GM12873 (cell line): ENCODE results near the gene ODC1.

Experiments
- TF ChIP-seq, protein P1 (sequence below): IDR thresholded peaks from 2 replicates; pipeline ENCODE4 v1.5.1; 2012; ENCODE audit warnings: low read depth, mild to moderate bottlenecking, moderate library complexity, low read length, control low read depth; ENCODE audit not compliant: insufficient read depth; ENCODE audit errors: missing control alignments

ODC1 gene

DNA sequence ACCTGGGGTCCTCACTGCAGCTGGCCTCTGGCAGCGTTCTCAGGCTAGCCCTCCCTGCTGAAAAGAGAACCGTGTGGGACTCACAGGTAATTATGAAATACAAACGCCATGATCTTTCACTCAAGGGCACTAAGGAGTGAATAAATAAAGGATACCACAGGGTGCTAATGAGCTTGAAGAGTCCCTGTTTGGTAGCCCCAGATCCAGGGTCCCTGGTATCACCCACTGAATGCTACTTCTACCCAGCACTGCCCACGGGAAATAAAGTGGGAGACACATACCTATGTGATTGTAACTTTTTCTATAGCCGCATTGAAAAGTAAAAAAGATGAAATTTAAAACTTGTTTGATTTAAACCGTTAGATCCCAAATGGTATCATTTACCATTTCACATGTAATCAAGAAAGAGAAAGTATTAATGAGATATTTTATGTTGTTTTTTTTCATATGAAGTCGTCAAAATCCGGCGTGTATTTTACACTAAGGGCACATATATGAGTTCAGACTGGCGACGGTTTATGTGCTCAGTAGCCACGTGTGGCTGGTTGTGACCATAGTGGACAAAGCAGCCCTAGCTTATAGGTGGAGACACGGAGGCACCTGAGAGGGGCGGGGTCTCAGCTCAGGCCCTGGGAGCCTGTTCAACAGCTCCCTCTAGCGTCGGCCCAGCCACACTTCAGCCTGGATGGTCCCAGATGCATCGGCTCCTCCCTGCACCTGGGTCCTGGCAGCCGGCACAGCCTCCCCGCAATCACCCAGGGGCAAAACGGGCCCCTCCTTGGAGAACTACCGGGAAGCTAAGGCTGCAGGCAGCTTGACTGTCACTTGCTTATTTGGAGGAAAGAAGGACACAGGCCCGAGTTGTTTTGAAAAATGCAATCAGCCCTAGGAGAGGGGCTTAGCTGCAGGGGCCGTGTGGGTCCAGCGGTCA is 39.2 kb downstream of the ODC1 start:
- TF ChIP-seq, protein P1, sequence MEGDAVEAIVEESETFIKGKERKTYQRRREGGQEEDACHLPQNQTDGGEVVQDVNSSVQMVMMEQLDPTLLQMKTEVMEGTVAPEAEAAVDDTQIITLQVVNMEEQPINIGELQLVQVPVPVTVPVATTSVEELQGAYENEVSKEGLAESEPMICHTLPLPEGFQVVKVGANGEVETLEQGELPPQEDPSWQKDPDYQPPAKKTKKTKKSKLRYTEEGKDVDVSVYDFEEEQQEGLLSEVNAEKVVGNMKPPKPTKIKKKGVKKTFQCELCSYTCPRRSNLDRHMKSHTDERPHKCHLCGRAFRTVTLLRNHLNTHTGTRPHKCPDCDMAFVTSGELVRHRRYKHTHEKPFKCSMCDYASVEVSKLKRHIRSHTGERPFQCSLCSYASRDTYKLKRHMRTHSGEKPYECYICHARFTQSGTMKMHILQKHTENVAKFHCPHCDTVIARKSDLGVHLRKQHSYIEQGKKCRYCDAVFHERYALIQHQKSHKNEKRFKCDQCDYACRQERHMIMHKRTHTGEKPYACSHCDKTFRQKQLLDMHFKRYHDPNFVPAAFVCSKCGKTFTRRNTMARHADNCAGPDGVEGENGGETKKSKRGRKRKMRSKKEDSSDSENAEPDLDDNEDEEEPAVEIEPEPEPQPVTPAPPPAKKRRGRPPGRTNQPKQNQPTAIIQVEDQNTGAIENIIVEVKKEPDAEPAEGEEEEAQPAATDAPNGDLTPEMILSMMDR = peak; percentile 99

DNA sequence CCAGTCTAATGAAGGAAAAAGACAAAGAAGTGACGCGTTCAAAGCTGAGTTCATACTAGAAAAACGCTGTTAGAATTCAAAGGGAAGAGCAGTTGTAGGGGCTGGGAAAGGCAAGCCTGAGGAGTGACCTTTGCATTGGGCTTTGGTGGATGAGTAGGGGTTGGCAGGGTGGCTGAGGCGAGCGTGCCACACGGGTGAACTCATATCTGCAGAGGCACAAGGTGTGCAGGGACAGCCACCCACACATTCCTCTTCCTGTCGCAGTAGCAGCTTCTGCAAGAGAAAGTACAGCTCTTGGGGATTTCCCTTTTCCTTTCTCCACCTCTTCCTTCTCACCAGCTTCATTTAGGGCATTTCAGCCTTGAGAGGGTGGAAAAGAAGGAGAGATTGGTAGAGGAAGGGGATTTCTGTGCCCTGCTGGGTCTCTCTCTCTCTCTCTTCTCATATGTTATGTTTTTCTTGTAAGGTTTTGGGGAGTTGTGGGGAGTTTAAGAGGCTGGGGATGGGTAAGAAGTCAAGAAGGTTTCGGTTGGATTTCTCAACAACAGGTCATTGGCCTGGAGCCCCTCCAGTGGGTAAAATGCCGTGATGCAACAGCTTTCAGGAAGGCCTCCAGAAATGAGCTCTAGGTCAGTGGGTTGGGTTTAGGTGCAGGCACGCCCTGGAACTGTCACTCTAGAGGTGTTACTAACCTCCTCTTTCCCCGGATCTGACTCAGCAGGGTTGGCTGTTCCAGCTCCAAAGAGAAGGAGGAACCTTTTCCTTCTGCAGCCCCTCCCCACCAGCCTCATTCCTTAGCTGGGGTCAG is 40.1 kb downstream of the ODC1 start:
- TF ChIP-seq, protein P1 = no peak

DNA sequence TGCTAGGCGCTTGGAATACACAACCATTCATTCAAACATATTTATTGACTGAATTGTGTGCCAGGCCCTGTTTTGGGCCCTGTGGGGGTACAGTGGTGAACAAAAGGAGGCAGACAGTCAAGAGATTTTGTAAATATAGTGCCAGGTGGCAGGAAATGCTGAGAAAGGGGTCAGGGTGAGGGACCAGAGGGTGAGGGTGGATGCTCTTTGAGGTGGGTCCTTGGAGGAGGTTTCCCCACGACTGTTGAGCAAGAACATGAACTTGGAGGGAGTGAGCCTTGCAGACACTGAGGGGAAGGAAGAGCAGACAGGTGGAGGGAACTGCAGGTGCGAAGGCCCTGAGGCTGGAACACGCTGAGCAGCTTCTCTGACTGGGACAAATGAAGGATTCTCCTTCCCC is 40.7 kb downstream of the ODC1 start:
- TF ChIP-seq, protein P1 = no peak

DNA sequence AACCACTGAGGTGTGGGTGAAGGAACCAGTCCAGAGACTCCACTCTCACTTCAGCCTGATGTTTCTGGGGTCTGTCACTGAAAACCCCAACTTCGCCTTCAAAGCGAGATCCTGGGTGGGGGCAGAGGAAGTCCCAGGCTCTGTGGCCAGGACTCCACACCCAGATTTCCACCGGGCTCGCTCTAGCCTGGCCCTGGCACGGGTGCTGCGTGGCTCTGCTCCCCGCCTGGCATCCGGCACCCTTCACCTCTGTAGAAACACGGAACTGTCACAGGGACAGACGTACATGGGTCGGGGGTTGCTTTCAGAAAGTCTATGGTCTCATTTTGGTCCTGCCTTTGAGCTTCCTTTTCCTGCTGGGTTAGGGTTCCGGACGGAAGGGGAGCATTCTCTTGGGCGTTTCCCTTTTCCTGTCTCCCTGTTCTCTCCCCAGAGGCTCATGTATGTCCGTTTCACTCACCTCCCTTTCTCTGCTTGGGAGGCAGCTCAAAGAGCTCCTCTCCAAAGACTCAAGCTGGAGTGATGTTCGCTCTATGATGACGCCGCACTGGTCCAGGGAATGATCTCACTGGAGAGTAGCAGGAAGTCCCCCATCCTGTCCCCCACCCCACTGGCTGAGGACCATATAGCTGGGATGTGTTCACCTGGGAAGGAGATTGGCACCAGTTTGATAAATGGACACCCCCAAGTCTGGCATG is 41.5 kb downstream of the ODC1 start:
- TF ChIP-seq, protein P1 = no peak

DNA sequence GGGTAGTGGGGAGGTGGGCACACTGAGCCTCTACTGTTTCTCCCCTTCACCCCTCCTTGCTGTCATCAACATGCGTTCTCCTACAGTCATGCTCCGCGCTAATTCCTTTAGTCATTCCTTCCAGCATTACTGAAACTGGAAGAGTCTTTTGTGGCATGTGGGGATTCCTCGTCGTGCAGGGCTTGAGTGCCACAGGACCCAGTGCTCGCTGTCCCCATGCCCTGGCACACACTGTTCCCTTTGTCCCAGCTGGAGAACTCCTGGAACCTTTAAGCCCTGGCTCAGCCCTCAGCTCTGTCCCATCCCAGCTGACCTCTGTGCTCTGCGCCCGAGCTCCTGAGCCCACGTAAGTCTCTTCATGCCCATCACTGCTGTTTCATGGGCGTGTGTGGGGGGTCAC is 42.1 kb downstream of the ODC1 start:
- TF ChIP-seq, protein P1 = no peak

DNA sequence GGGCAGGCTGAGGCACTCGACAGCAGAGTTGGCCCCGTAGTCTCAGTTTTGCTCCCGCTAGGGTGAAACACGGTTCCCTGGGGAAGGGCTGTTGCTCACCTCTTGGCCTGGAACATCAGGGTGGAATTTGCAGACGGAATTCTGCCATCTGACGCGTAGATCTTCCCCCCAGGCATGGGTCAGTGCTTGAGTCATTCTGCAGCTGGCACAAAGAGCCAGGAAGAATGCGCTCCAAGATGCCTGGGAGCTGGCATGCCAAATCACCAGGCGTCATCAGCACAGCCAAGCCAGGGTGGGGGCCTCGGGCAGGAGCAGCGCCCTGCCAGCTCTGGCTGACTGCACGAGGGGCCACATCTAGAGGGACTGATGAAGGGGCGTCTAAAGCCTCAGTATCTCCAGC is 42.7 kb downstream of the ODC1 start:
- TF ChIP-seq, protein P1 = no peak
